Measurements from ENCODE around the gene DISC1.

DISC1 gene

GRCh38 chr1:231702804-231703203, 76.2 kb downstream of the DISC1 start:
- TF ChIP-seq CTCF (IDR thresholded peaks at IDR 0.05; ENCODE audit: insufficient read depth, missing control alignments) = no peak
- FAIRE-seq (no peak), DNase-seq (ENCODE audit: insufficient read length, low spot score) (no peak)

GRCh38 chr1:231705806-231706760, 79.5 kb downstream of the DISC1 start:
- TF ChIP-seq CTCF (IDR thresholded peaks at IDR 0.05; ENCODE audit: insufficient read depth, missing control alignments) = no peak
- FAIRE-seq = no peak
- DNase-seq (ENCODE audit: insufficient read length, low spot score) = no peak

GRCh38 chr1:231706934-231707333, 80.3 kb downstream of the DISC1 start:
- FAIRE-seq (no peak), DNase-seq (ENCODE audit: insufficient read length, low spot score) (no peak)
- no peak for TF ChIP-seq CTCF (IDR thresholded peaks at IDR 0.05; ENCODE audit: insufficient read depth, missing control alignments)

- no peak for TF ChIP-seq CTCF (IDR thresholded peaks at IDR 0.05; ENCODE audit: insufficient read depth, missing control alignments)
- DNase-seq (ENCODE audit: insufficient read length, low spot score) (no peak), FAIRE-seq (no peak)
Measured at GRCh38 chr1:231707407-231707806, 80.8 kb downstream of the DISC1 start.

GRCh38 chr1:231708394-231708793, 81.8 kb downstream of the DISC1 start:
- DNase-seq (ENCODE audit: insufficient read length, low spot score) (no peak), FAIRE-seq (peak; percentile 61)
- no peak for TF ChIP-seq CTCF (IDR thresholded peaks at IDR 0.05; ENCODE audit: insufficient read depth, missing control alignments)

- TF ChIP-seq CTCF (IDR thresholded peaks at IDR 0.05; ENCODE audit: insufficient read depth, missing control alignments) = no peak
- FAIRE-seq (no peak), DNase-seq (ENCODE audit: insufficient read length, low spot score) (no peak)
Measured at GRCh38 chr1:231714440-231714839, 87.8 kb downstream of the DISC1 start.

Data from D721Med (cell line).